A673 (cell line): Measurements from ENCODE around the gene TEX44. TPM values are rescaled to one million over a fixed set of nuclear protein-coding genes. Genes with fewer than 3 reads are reported as not detected.

Source experiments
- BruUV-seq: library from RNA; stranded (reverse); fragments of 400-500 nt; replicated peaks from 2 replicates; lab custom pipeline; 2021; lab: Mats Ljungman, UMichigan
- CTCF ChIA-PET: fragments of 300-600 bp; sonication (Branson Sonifier 250); formaldehyde crosslinking; loops from one replicate; lab custom pipeline; 2022; ENCODE audit warnings: antibody characterized with exemption; lab: Charles Lee
- POLR2A ChIA-PET: fragments of 300-600 bp; sonication (Branson Sonifier 250); formaldehyde crosslinking; loops from one replicate; lab custom pipeline; 2022; ENCODE audit warnings: antibody characterized with exemption; ENCODE audit not compliant: low non-redundant PET; lab: Charles Lee
- DNase-seq: peaks from one replicate; pipeline ENCODE4 v3.0.0-alpha.2; 2015; ENCODE audit warnings: low spot score
- H3K27ac ChIP-seq: fragments of 200-600 bp; sonication (generic); 2 replicates; pipeline ENCODE4 v1.5.1; 2016; ENCODE audit warnings: mixed run types, low read depth, mild to moderate bottlenecking, mixed read lengths, antibody characterized with exemption, low read length; ENCODE audit not compliant: poor library complexity, severe bottlenecking
- H3K27me3 ChIP-seq: fragments of 200-600 bp; sonication (generic); replicated peaks from 2 replicates; pipeline ENCODE4 v1.6.1; 2017; ENCODE audit warnings: mixed run types, low read depth, mild to moderate bottlenecking, mixed read lengths, antibody characterized with exemption, low read length; ENCODE audit not compliant: insufficient read depth, poor library complexity
- H3K36me3 ChIP-seq: fragments of 200-600 bp; sonication (generic); 2 replicates; pipeline ENCODE4 v1.6.1; 2016; ENCODE audit warnings: mixed run types, mild to moderate bottlenecking, mixed read lengths, antibody characterized with exemption, low read length; ENCODE audit not compliant: insufficient read depth, poor library complexity, severe bottlenecking
- H3K4me1 ChIP-seq: fragments of 200-600 bp; sonication (generic); 2 replicates; pipeline ENCODE4 v1.6.1; 2017; ENCODE audit warnings: mixed run types, mild to moderate bottlenecking, mixed read lengths, antibody characterized with exemption, low read length; ENCODE audit not compliant: insufficient read depth, poor library complexity, severe bottlenecking
- H3K4me3 ChIP-seq: fragments of 200-600 bp; sonication (generic); 2 replicates; pipeline ENCODE4 v1.5.1; 2016; ENCODE audit warnings: low read depth, mixed run types, mild to moderate bottlenecking, mixed read lengths, low read length; ENCODE audit not compliant: poor library complexity, severe bottlenecking
- H3K9me3 ChIP-seq: fragments of 200-600 bp; sonication (generic); 2 replicates; pipeline ENCODE4 v1.6.1; 2016; ENCODE audit warnings: mixed run types, low read depth, mild to moderate bottlenecking, mixed read lengths, antibody characterized with exemption, low read length; ENCODE audit not compliant: poor library complexity, severe bottlenecking
- EZH2 ChIP-seq: fragments of 200-600 bp; sonication (generic); IDR thresholded peaks from 2 replicates; pipeline ENCODE4 v1.6.1; 2017; ENCODE audit warnings: borderline replicate concordance, low read depth, mild to moderate bottlenecking, mixed read lengths, antibody characterized with exemption, low read length; ENCODE audit not compliant: poor library complexity, severe bottlenecking
- intact Hi-C: fragments of 100-400 bp; cut with micrococcal nuclease; formaldehyde crosslinking; loops from one replicate; pipeline ENCODE4 v1.10.0; 2022; ENCODE audit not compliant: unreplicated experiment
- total RNA-seq: library from RNA; stranded (reverse); gene quantifications from 2 replicates; pipeline ENCODE4 v1.2.3, GENCODE V29; 2021
- TF ChIP-seq, protein P1 (sequence below): fragments of 300-800, 200-600 bp; sonication (generic); conservative IDR thresholded peaks from 2 replicates; pipeline ENCODE4 v1.5.1; 2017; ENCODE audit warnings: low read depth, mild to moderate bottlenecking, antibody characterized with exemption, low read length, moderate library complexity, mixed read lengths

The TEX44 gene
- total RNA-seq, 1 experiment from 2014 or later: not detected

DNA sequence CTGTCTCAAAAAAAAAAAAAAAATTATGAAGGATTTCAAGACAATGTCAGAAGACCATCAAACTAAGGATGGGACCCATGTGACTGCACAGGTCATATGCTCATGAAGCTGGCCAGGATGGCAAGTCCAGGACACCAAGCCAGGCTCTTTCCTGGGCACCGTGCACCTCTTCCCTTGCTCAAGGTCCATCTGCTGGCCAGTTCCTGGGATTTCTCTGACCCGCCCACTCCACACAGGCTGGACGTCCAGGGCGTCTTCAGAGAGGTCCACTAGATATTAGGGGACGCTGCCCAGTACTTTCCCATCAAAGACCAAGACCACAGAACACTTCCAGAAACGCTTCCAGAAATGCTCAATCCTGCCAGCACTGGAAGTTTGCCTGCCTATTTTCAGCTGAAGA is 14.3 kb downstream of the TEX44 start:
- TF ChIP-seq EZH2: no peak
- TF ChIP-seq, protein P1, sequence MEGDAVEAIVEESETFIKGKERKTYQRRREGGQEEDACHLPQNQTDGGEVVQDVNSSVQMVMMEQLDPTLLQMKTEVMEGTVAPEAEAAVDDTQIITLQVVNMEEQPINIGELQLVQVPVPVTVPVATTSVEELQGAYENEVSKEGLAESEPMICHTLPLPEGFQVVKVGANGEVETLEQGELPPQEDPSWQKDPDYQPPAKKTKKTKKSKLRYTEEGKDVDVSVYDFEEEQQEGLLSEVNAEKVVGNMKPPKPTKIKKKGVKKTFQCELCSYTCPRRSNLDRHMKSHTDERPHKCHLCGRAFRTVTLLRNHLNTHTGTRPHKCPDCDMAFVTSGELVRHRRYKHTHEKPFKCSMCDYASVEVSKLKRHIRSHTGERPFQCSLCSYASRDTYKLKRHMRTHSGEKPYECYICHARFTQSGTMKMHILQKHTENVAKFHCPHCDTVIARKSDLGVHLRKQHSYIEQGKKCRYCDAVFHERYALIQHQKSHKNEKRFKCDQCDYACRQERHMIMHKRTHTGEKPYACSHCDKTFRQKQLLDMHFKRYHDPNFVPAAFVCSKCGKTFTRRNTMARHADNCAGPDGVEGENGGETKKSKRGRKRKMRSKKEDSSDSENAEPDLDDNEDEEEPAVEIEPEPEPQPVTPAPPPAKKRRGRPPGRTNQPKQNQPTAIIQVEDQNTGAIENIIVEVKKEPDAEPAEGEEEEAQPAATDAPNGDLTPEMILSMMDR: no peak
- H3K4me3 ChIP-seq: no peak overlapping the region
- H3K27ac ChIP-seq: no peak overlapping the region
- no peaks in the 10 kb centered on the region for H3K36me3 ChIP-seq
- H3K4me1 ChIP-seq: peaks cover 12% of the 10 kb centered on the region
- no peaks in the 10 kb centered on the region for H3K9me3 ChIP-seq
- H3K27me3 ChIP-seq: no peaks in the 10 kb centered on the region
- CTCF ChIA-PET: no interaction called here
- intact Hi-C loops: no loop called here
- BruUV-seq: no TSS peak
- POLR2A ChIA-PET: no interaction called here
- DNase-seq: no peak

DNA sequence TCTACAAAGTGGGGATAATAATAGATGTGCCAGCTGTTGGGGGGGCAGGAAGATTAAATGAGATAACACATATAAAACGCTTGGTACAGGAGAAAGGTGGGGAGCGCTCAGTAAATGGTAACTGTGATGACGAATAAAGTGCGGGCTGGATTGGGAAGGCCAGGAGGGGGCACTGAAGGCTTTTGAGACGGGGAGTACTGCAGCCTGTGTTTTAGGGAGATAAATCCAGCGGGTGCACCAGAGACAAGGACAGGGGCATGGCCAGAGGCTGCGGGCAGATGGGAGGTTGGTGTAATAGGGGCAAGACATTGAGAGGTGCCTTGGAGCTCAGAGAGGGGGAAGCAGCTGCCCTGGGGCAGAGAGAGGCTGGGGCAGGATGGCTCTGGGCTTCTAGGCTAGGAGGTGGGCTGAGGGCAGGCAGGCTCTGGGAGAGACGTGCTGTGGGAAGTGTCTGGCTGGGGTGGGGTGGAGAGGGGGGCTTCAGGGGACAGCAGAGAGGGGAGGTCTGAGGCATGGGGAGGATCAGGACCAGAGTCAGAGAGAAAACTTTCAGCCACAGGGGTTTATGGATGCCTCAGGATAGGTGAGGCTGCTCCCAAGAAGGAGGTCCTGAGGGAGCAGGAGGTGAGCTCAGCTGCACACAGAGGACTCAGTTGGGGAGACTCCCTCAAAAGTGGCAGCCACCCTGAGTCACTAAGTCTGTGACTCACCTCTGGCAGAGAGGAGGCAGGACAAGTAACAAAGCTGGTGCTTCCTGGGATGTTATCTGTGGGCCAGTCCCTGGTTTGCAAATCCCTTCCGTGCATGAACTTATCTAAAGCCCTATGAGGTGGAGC is 18.8 kb downstream of the TEX44 start:
- Histone ChIP-seq H3K27me3 (no peaks in the 10 kb centered on the region), H3K4me3 (no peak overlapping the region), H3K27ac (no peak overlapping the region), H3K9me3 (no peaks in the 10 kb centered on the region), H3K36me3 (no peaks in the 10 kb centered on the region), H3K4me1 (peaks cover 27% of the 10 kb centered on the region)
- TF ChIP-seq EZH2: no peak
- TF ChIP-seq, protein P1: peak; percentile 41
- intact Hi-C loops: loop anchor here (1.0 to 5.0 kb wide), 3 partner anchors 63 to 171 kb away; partner anchors contain the start of gene PDE6D
- no TSS peak for BruUV-seq
- peak; percentile 35 for DNase-seq
- CTCF ChIA-PET: interaction anchor here (0.7 to 1.9 kb wide), 3 partner anchors 10 to 90 kb away, joined by 3 to 9 read pairs (median 6); no protein-coding TSS in a partner anchor
- POLR2A ChIA-PET: no interaction called here

DNA sequence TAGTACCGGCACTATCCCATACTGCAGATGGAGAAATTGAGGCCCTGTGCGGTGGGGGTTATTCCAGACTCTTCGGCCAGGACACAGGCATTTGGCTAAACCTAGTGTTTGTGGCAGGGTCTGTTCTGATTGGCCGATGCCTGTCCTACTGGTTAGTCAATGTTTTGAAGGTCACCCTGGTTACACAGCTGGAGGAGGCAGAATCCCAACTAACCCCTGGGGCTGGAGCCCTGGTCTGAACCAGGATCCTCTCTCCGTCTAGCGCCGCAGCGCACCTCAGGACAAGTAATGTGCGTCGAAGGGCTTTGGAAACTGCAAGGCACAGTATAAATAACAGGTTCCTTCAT is 19.4 kb downstream of the TEX44 start:
- POLR2A ChIA-PET: no interaction called here
- no peak overlapping the region for H3K4me3 ChIP-seq
- H3K27me3 ChIP-seq: no peaks in the 10 kb centered on the region
- intact Hi-C loops: loop anchor here (1.0 to 5.0 kb wide), 3 partner anchors 62 to 170 kb away; partner anchors contain the start of gene PDE6D
- no TSS peak for BruUV-seq
- TF ChIP-seq, protein P1: no peak
- TF ChIP-seq EZH2: no peak
- H3K4me1 ChIP-seq: peaks cover 27% of the 10 kb centered on the region
- no peak overlapping the region for H3K27ac ChIP-seq
- no peak for DNase-seq
- CTCF ChIA-PET: interaction anchor here (0.8 to 1.9 kb wide), 3 partner anchors 11 to 66 kb away, joined by 4 to 9 read pairs (median 6); no protein-coding TSS in a partner anchor
- no peaks in the 10 kb centered on the region for H3K36me3 ChIP-seq
- H3K9me3 ChIP-seq: no peaks in the 10 kb centered on the region
